Right lobe of liver (tissue), 6 donors: ENCODE measurements around the gene SAMD8. TPM values are rescaled to one million over a fixed set of nuclear protein-coding genes. Genes with fewer than 3 reads are reported as not detected.
"Not testable (repeated sequence)": the region's sequence is repeated elsewhere in the genome, so short reads cannot be mapped to it uniquely, and the experiment has no call there.

Experiments used
- ATAC-seq, 4 donors: fragments of 200-7000 bp; cut with Tn5 transposase; one replicate each; pipeline ENCODE4 v1.9.1; 2020; ENCODE audit warnings: mild to moderate bottlenecking in 4 of 4, moderate library complexity in 4 of 4
- DNase-seq, 3 donors: peaks; one replicate each; pipeline ENCODE4 v3.0.0-alpha.2; 2020
- H3K27ac ChIP-seq, 3 donors: fragments of 200-600 bp; one replicate each; pipeline ENCODE4 v1.8.0; 2022
- H3K27me3 ChIP-seq, 2 donors: fragments of 200-600 bp; one replicate each; pipeline ENCODE4 v1.8.0; 2022
- H3K36me3 ChIP-seq, 4 donors: fragments of 200-600 bp; sonication (generic) in 1 of 4; one replicate each; pipeline versions ENCODE4 v1.5.1 to v1.8.0; 2017 to 2022; ENCODE audit warnings: control low read depth in 1 of 4
- H3K4me1 ChIP-seq, 4 donors: fragments of 200-600 bp; sonication (generic) in 1 of 4; one replicate each; pipeline versions ENCODE4 v1.5.1 to v1.8.0; 2017 to 2022; ENCODE audit warnings: control low read depth in 1 of 4
- H3K4me3 ChIP-seq, 3 donors: fragments of 200-600 bp; one replicate each; pipeline ENCODE4 v1.8.0; 2022
- H3K9me3 ChIP-seq, 4 donors: fragments of 200-600 bp; sonication (generic) in 1 of 4; one replicate each; pipeline versions ENCODE4 v1.5.1 to v1.8.0; 2017 to 2022; ENCODE audit warnings: control low read depth in 1 of 4
- CTCF ChIP-seq, 4 donors: fragments of 200-600 bp in 3 of 4; fragments of 450-650 bp in 1 of 4; IDR thresholded peaks; one replicate each; pipeline versions ENCODE4 v1.5.1 to v1.8.0; 2016 to 2022; ENCODE audit warnings: antibody characterized with exemption in 4 of 4, mild to moderate bottlenecking in 2 of 4
- POLR2A ChIP-seq: fragments of 450-650 bp; IDR thresholded peaks from one replicate; pipeline ENCODE4 v1.6.1; 2017; ENCODE audit warnings: antibody characterized with exemption, mild to moderate bottlenecking
- WGBS: methylation state at CpG from one replicate; pipeline ENCODE4 v1.1.6; 2018; ENCODE audit warnings: low coverage, low lambda C conversion rate; ENCODE audit not compliant: insufficient coverage; ENCODE audit errors: missing lambda C conversion rate; 5-methylcytosine and 5-hydroxymethylcytosine counted together
- intact Hi-C, 2 donors: fragments of 100-400 bp; cut with DNase I; formaldehyde crosslinking; loops; one replicate each; pipeline versions ENCODE4 v1.11.2 to v1.14.1; 2022
- total RNA-seq, 6 experiments: library from RNA; depleted of rRNA in 2 of 6; stranded (reverse); fragments of >200 nt in 2 of 6; fragmentation: NEBNext Ultra II Directional in 3 of 6; extraction: Animal tissue kit (Norgen Biotek cat#: 25700) in 3 of 6; gene quantifications; one replicate each; pipeline versions ENCODE4 v1.1.0 to v1.2.4, GENCODE V29; 2016 to 2023
- donor health status: DM: no; HTN: yes; CAD: no.
- donor health status: DM: no; HTN: no; CAD: no.
- donor health status: DM: no; HTN: no; CAD: no.
- donor health status: DM: no; HTN: yes; CAD: no.
- donor health status: DM: no; HTN: yes; CAD: no.

The SAMD8 gene
- total RNA-seq, 6 experiments from 2014 or later, result 5.7 to 13.2 (median 9.3) TPM

GRCh38 chr10:75197066-75197465 lies 85.6 kb downstream of the SAMD8 start:
- H3K27ac ChIP-seq, result no peak overlapping the region
- H3K4me3 ChIP-seq, result no peak overlapping the region
- TF ChIP-seq POLR2A, result no peak
- no peak for TF ChIP-seq CTCF (IDR thresholded peaks at IDR 0.05)
- H3K36me3 ChIP-seq, result no peaks in the 10 kb centered on the region
- H3K27me3 ChIP-seq, result no peaks in the 10 kb centered on the region
- peaks cover 0 to 6% (median 0%) of the 10 kb centered on the region in 4 donors for H3K4me1 ChIP-seq
- no peaks in the 10 kb centered on the region for H3K9me3 ChIP-seq
- intact Hi-C loops, result no loop called here
- ATAC-seq (no peak), DNase-seq (no peak)
- 80% methylated on average over 1 of the region's 3 CpGs for WGBS

GRCh38 chr10:75197906-75198305 lies 86.5 kb downstream of the SAMD8 start:
- no peak overlapping the region for H3K4me3 ChIP-seq
- 88% methylated on average over 2 of the region's 2 CpGs for WGBS
- H3K9me3 ChIP-seq, result no peaks in the 10 kb centered on the region
- no peak overlapping the region for H3K27ac ChIP-seq
- H3K36me3 ChIP-seq, result no peaks in the 10 kb centered on the region
- intact Hi-C loops, result no loop called here
- H3K27me3 ChIP-seq, result no peaks in the 10 kb centered on the region
- no peaks in the 10 kb centered on the region for H3K4me1 ChIP-seq
- no peak for ATAC-seq
- no peak for DNase-seq
- TF ChIP-seq CTCF (IDR thresholded peaks at IDR 0.05), result no peak

- H3K4me3 ChIP-seq, ATAC-seq, H3K36me3 ChIP-seq, intact Hi-C loops, H3K27ac ChIP-seq, H3K9me3 ChIP-seq, H3K27me3 ChIP-seq, H3K4me1 ChIP-seq: not testable (repeated sequence)
- DNase-seq, result peak in 1 of 3 donors; percentile 3
- WGBS, result 47% methylated on average over 3 of the region's 6 CpGs
Observed at GRCh38 chr10:75199949-75200348, 88.5 kb downstream of the SAMD8 start.

- H3K27ac ChIP-seq, result no peak overlapping the region
- TF ChIP-seq POLR2A (no peak), CTCF (IDR thresholded peaks at IDR 0.05) (no peak)
- H3K4me1 ChIP-seq, result no peaks in the 10 kb centered on the region
- intact Hi-C loops, result no loop called here
- H3K36me3 ChIP-seq, result no peaks in the 10 kb centered on the region
- ATAC-seq (peak in 2 of 4 donors; percentile 13 to 86), DNase-seq (peak in 1 of 3 donors; percentile 20)
- no peak overlapping the region for H3K4me3 ChIP-seq
- no peaks in the 10 kb centered on the region for H3K27me3 ChIP-seq
- H3K9me3 ChIP-seq, result no peaks in the 10 kb centered on the region
- 64% methylated on average over 8 of the region's 9 CpGs for WGBS
Observed at GRCh38 chr10:75201793-75202307, 90.4 kb downstream of the SAMD8 start.

GRCh38 chr10:75202321-75203045 lies 91.0 kb downstream of the SAMD8 start:
- Histone ChIP-seq H3K4me3 (no peak overlapping the region), H3K27me3 (no peaks in the 10 kb centered on the region), H3K27ac (no peak overlapping the region), H3K4me1 (no peaks in the 10 kb centered on the region), H3K36me3 (no peaks in the 10 kb centered on the region), H3K9me3 (no peaks in the 10 kb centered on the region)
- TF ChIP-seq POLR2A (no peak), CTCF (IDR thresholded peaks at IDR 0.05) (no peak)
- ATAC-seq (peak in 3 of 4 donors; percentile 58 to 92 (median 66)), DNase-seq (peak in 2 of 3 donors; percentile 42 to 68)
- no CpG with 5 or more reads among the region's 1 CpG for WGBS
- intact Hi-C loops, result no loop called here

- H3K4me3 ChIP-seq, DNase-seq, H3K27me3 ChIP-seq, H3K4me1 ChIP-seq, H3K27ac ChIP-seq, H3K36me3 ChIP-seq, ATAC-seq, H3K9me3 ChIP-seq, intact Hi-C loops: not testable (repeated sequence)
- WGBS, result 67% methylated on average over 5 of the region's 11 CpGs
Observed at GRCh38 chr10:75203046-75203620, 91.7 kb downstream of the SAMD8 start.
